ENCODE measurements around the gene CUBN.

DNA sequence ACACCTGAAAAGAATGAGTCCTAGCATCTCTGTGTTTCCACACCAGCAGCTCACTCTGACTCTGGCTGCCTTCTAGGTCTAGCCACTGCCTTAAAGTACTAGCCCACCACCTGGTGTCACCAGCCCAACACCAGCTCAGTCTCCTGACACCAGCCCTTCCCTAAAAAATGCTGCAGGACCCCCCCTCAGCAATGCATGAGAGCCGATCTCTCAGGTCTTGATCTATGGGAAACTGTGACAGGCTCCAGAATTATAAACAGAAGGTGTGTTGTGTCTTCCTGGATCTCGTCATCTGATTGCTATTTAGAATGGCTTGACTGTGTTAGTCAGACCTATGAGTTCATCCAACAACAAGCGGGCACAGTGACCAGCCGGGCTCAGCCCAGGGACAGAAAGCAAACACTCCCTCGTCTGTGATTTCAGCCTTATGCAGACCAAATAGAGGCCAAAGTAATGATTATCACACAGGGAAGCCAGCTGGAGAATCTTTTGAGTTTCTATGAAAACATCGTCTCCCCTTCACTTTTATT, 66.6 kb downstream of the CUBN start:
- TF ChIP-seq SUZ12 (IDR thresholded peaks at IDR 0.05; ENCODE audit: extremely low read depth, insufficient read depth, insufficient read length) (no peak), ZNF274 (IDR thresholded peaks at IDR 0.05; ENCODE audit: low read depth, low read length) (no peak), YY1 (IDR thresholded peaks at IDR 0.05; ENCODE audit: insufficient read depth, insufficient read length) (no peak)

Measured in NT2/D1 (cell line).